Naive thymus-derived CD4-positive, alpha-beta T cell (primary cell): Measurements from ENCODE around the gene SMARCAD1. TPM values are rescaled to one million over a fixed set of nuclear protein-coding genes. Genes with fewer than 3 reads are reported as not detected.

Experiments
- ATAC-seq: fragments of 150-1000 bp; cut with Tn5 transposase; 2 replicates; pipeline ENCODE4 v1.10.0; 2021; ENCODE audit warnings: mild to moderate bottlenecking, moderate library complexity
- CTCF ChIA-PET: fragments of 350-600 bp; sonication (Branson Sonifier 250); formaldehyde crosslinking; loops from one replicate; lab custom pipeline; 2021; ENCODE audit warnings: antibody characterized with exemption; lab: Charles Lee
- POLR2A ChIA-PET: fragments of 350-600 bp; sonication (Branson Sonifier 250); formaldehyde crosslinking; loops from one replicate; lab custom pipeline; 2021; ENCODE audit warnings: antibody characterized with exemption, inconsistent platforms; lab: Charles Lee
- DNase-seq, 9 donors: peaks; one replicate each; pipeline versions ENCODE4 v3.0.0 to v3.0.0-alpha.2; 2020 to 2022; ENCODE audit warnings: mixed read lengths in 1 of 9
- H3K27ac ChIP-seq: one replicate; pipeline ENCODE4 v1.7.0; 2013; ENCODE audit warnings: mild to moderate bottlenecking, low read depth, low read length, moderate library complexity
- H3K27me3 ChIP-seq, 2 donors: one replicate each; pipeline ENCODE4 v1.7.0; 2013; ENCODE audit warnings: low read length in 2 of 2, mild to moderate bottlenecking in 2 of 2, moderate library complexity in 2 of 2; ENCODE audit not compliant: control insufficient read depth in 2 of 2, insufficient read depth in 2 of 2
- H3K36me3 ChIP-seq, 3 experiments: 1 replicate in 2 of 3; 2 replicates in 1 of 3; pipeline ENCODE4 v1.7.0; 2013; ENCODE audit warnings: low read length in 3 of 3, mild to moderate bottlenecking in 3 of 3, moderate library complexity in 1 of 3; ENCODE audit not compliant: insufficient read depth in 3 of 3, control insufficient read depth in 2 of 3
- H3K4me1 ChIP-seq, 2 donors: one replicate each; pipeline ENCODE4 v1.7.0; 2013; ENCODE audit warnings: low read length in 2 of 2, mild to moderate bottlenecking in 2 of 2, moderate library complexity in 1 of 2; ENCODE audit not compliant: control insufficient read depth in 2 of 2, insufficient read depth in 2 of 2
- H3K4me3 ChIP-seq: 2 replicates; pipeline ENCODE4 v1.7.0; 2013; ENCODE audit warnings: mild to moderate bottlenecking, low read length
- H3K9me3 ChIP-seq, 3 experiments: 1 replicate in 2 of 3; 2 replicates in 1 of 3; pipeline ENCODE4 v1.7.0; 2013; ENCODE audit warnings: low read length in 3 of 3; ENCODE audit not compliant: control insufficient read depth in 2 of 3
- H3K27ac Mint-ChIP-seq, 9 donors: one replicate each; pipeline ENCODE4 v1.8.0; 2020 to 2022; ENCODE audit warnings: mixed read lengths in 9 of 9, mild to moderate bottlenecking in 8 of 9, moderate library complexity in 5 of 9, inconsistent platforms in 2 of 9
- H3K27me3 Mint-ChIP-seq, 5 donors: one replicate each; pipeline ENCODE4 v1.8.0; 2021 to 2022; ENCODE audit warnings: mixed read lengths in 5 of 5, mild to moderate bottlenecking in 1 of 5
- H3K36me3 Mint-ChIP-seq, 5 donors: one replicate each; pipeline ENCODE4 v1.8.0; 2020 to 2022; ENCODE audit warnings: mixed read lengths in 5 of 5, mild to moderate bottlenecking in 3 of 5, inconsistent platforms in 1 of 5
- H3K4me1 Mint-ChIP-seq, 7 donors: one replicate each; pipeline ENCODE4 v1.8.0; 2020 to 2022; ENCODE audit warnings: mixed read lengths in 7 of 7, mild to moderate bottlenecking in 3 of 7, inconsistent platforms in 1 of 7
- H3K4me3 Mint-ChIP-seq, 10 donors: one replicate each; pipeline ENCODE4 v1.8.0; 2020 to 2022; ENCODE audit warnings: mild to moderate bottlenecking in 10 of 10, mixed read lengths in 10 of 10, moderate library complexity in 6 of 10, inconsistent platforms in 2 of 10
- H3K9me3 Mint-ChIP-seq, 11 donors: one replicate each; pipeline ENCODE4 v1.8.0; 2020 to 2022; ENCODE audit warnings: mixed read lengths in 11 of 11, mild to moderate bottlenecking in 4 of 11, inconsistent platforms in 1 of 11, moderate library complexity in 1 of 11
- intact Hi-C, 2 donors: fragments of 100-400 bp; cut with micrococcal nuclease; formaldehyde crosslinking; loops; one replicate each; pipeline ENCODE4 v1.15.1; 2023
- polyA plus RNA-seq, 2 donors: library from polyadenylated mRNA; unstranded; fragments of 300-500 nt; fragmentation: Illumina TruSeq; gene quantifications; one replicate each; pipeline ENCODE4 v1.2.3, GENCODE V29; 2021
- total RNA-seq, 6 experiments: library from RNA in 5 of 6; stranded (reverse) in 5 of 6; gene quantifications; 1 replicate in 5 of 6; 2 replicates in 1 of 6; pipeline ENCODE4 v1.2.3 and lab custom pipeline; 2021 to 2026

SMARCAD1 gene
- total and polyA plus RNA-seq, 7 experiments from 2014 or later = 12.6 to 34.2 (median 16.8) TPM

- Histone ChIP-seq H3K4me3 (no peak overlapping the region), H3K27me3 (no peaks in the 10 kb centered on the region), H3K4me1 (no peaks in the 10 kb centered on the region), H3K9me3 (no peaks in the 10 kb centered on the region), H3K27ac (no peak overlapping the region), H3K36me3 (no peaks in the 10 kb centered on the region)
- Mint-ChIP-seq H3K9me3 (peaks cover 0 to 24% (median 4%) of the 10 kb centered on the region in 11 donors), H3K27me3 (peaks cover 10 to 33% (median 15%) of the 10 kb centered on the region in 5 donors), H3K27ac (no peak overlapping the region), H3K4me1 (peaks cover 0 to 15% (median 11%) of the 10 kb centered on the region in 7 donors), H3K4me3 (no peak overlapping the region), H3K36me3 (no peaks in the 10 kb centered on the region)
- intact Hi-C loops = no loop called here
- POLR2A ChIA-PET = no interaction called here
- CTCF ChIA-PET = no interaction called here
- ATAC-seq (no peak), DNase-seq (no peak)
Measured at GRCh38 chr4:94202769-94203168, 4.9 kb upstream of the SMARCAD1 start.

GRCh38 chr4:94208266-94208665, 601 bp downstream of the SMARCAD1 start:
- H3K36me3 Mint-ChIP-seq = peaks cover 9 to 28% (median 24%) of the 10 kb centered on the region in 5 donors
- peaks cover 0 to 8% (median under 1%) of the 10 kb centered on the region in 11 donors for H3K9me3 Mint-ChIP-seq
- DNase-seq = no peak
- H3K4me3 ChIP-seq = peak overlapping the region; percentile 100
- POLR2A ChIA-PET = no interaction called here
- H3K27me3 ChIP-seq = no peaks in the 10 kb centered on the region
- H3K27ac ChIP-seq = peak overlapping the region; percentile 86
- no peaks in the 10 kb centered on the region for H3K9me3 ChIP-seq
- H3K4me3 Mint-ChIP-seq = peak overlapping the region; percentile 91 to 100 (median 98)
- H3K27me3 Mint-ChIP-seq = peaks cover under 1 to 6% (median 4%) of the 10 kb centered on the region in 5 donors
- intact Hi-C loops = no loop called here
- H3K27ac Mint-ChIP-seq = peak overlapping the region; percentile 98 to 100 (median 99)
- no peak for ATAC-seq
- H3K4me1 Mint-ChIP-seq = peaks cover 27 to 59% (median 49%) of the 10 kb centered on the region in 7 donors
- no peaks in the 10 kb centered on the region for H3K36me3 ChIP-seq
- CTCF ChIA-PET = interaction anchor here (0.8 kb wide), 1 partner anchor 91 kb away, joined by 3 read pairs; no protein-coding TSS in a partner anchor
- peaks cover 14 to 17% of the 10 kb centered on the region in 2 donors for H3K4me1 ChIP-seq

GRCh38 chr4:94208918-94209317, 1.3 kb downstream of the SMARCAD1 start:
- intact Hi-C loops = no loop called here
- CTCF ChIA-PET = no interaction called here
- Mint-ChIP-seq H3K27me3 (peaks cover 0 to 2% (median 0%) of the 10 kb centered on the region in 5 donors), H3K9me3 (peaks cover 0 to 5% (median 0%) of the 10 kb centered on the region in 11 donors), H3K36me3 (peaks cover 15 to 35% (median 31%) of the 10 kb centered on the region in 5 donors), H3K4me3 (peak overlapping the region; percentile 91 to 100 (median 98)), H3K27ac (peak overlapping the region; percentile 98 to 100 (median 99)), H3K4me1 (peaks cover 30 to 66% (median 56%) of the 10 kb centered on the region in 7 donors)
- H3K27ac ChIP-seq = peak overlapping the region; percentile 86
- no peaks in the 10 kb centered on the region for H3K27me3 ChIP-seq
- H3K4me1 ChIP-seq = peaks cover 14 to 17% of the 10 kb centered on the region in 2 donors
- POLR2A ChIA-PET = no interaction called here
- DNase-seq (no peak), ATAC-seq (no peak)
- peaks cover 0 to 6% (median 0%) of the 10 kb centered on the region in 3 experiments for H3K36me3 ChIP-seq
- peak overlapping the region; percentile 100 for H3K4me3 ChIP-seq
- H3K9me3 ChIP-seq = no peaks in the 10 kb centered on the region

GRCh38 chr4:94211861-94212260, 4.2 kb downstream of the SMARCAD1 start:
- Mint-ChIP-seq H3K4me1 (peaks cover 42 to 84% (median 73%) of the 10 kb centered on the region in 7 donors), H3K27ac (no peak overlapping the region), H3K36me3 (peaks cover 22 to 62% (median 55%) of the 10 kb centered on the region in 5 donors), H3K27me3 (peaks cover 0 to 2% (median 0%) of the 10 kb centered on the region in 5 donors), H3K4me3 (peak overlapping the region in 1 of 10 donors; percentile 19), H3K9me3 (peaks cover 0 to 5% (median 0%) of the 10 kb centered on the region in 11 donors)
- no peaks in the 10 kb centered on the region for H3K9me3 ChIP-seq
- DNase-seq (no peak), ATAC-seq (no peak)
- no peak overlapping the region for H3K4me3 ChIP-seq
- CTCF ChIA-PET = no interaction called here
- H3K27me3 ChIP-seq = no peaks in the 10 kb centered on the region
- H3K4me1 ChIP-seq = peaks cover 14 to 24% of the 10 kb centered on the region in 2 donors
- POLR2A ChIA-PET = no interaction called here
- intact Hi-C loops = no loop called here
- no peak overlapping the region for H3K27ac ChIP-seq
- peaks cover 0 to 24% (median 0%) of the 10 kb centered on the region in 3 experiments for H3K36me3 ChIP-seq

- no peaks in the 10 kb centered on the region for H3K27me3 ChIP-seq
- no peak overlapping the region for H3K27ac ChIP-seq
- intact Hi-C loops = no loop called here
- H3K4me1 ChIP-seq = peaks cover 0 to 11% of the 10 kb centered on the region in 2 donors
- DNase-seq = no peak
- H3K4me3 Mint-ChIP-seq = no peak overlapping the region
- ChIA-PET POLR2A (no interaction called here), CTCF (no interaction called here)
- no peaks in the 10 kb centered on the region for H3K9me3 ChIP-seq
- H3K36me3 Mint-ChIP-seq = peaks cover 22 to 72% (median 55%) of the 10 kb centered on the region in 5 donors
- H3K27ac Mint-ChIP-seq = peak overlapping the region in 1 of 9 donors; percentile 50
- H3K36me3 ChIP-seq = peaks cover 0 to 28% (median 0%) of the 10 kb centered on the region in 3 experiments
- no peaks in the 10 kb centered on the region for H3K27me3 Mint-ChIP-seq
- peaks cover 32 to 78% (median 63%) of the 10 kb centered on the region in 7 donors for H3K4me1 Mint-ChIP-seq
- H3K9me3 Mint-ChIP-seq = peaks cover 0 to 5% (median 0%) of the 10 kb centered on the region in 11 donors
- H3K4me3 ChIP-seq = no peak overlapping the region
- peak; percentile 37 for ATAC-seq
Measured at GRCh38 chr4:94214703-94215319, 7.1 kb downstream of the SMARCAD1 start.

- peaks cover 0 to 5% (median 0%) of the 10 kb centered on the region in 11 donors for H3K9me3 Mint-ChIP-seq
- H3K4me1 ChIP-seq = peaks cover 0 to 8% of the 10 kb centered on the region in 2 donors
- ChIA-PET POLR2A (no interaction called here), CTCF (no interaction called here)
- H3K27ac Mint-ChIP-seq = no peak overlapping the region
- intact Hi-C loops = no loop called here
- H3K27me3 Mint-ChIP-seq = no peaks in the 10 kb centered on the region
- no peaks in the 10 kb centered on the region for H3K9me3 ChIP-seq
- ATAC-seq = no peak
- no peak for DNase-seq
- H3K36me3 ChIP-seq = peaks cover 0 to 30% (median 0%) of the 10 kb centered on the region in 3 experiments
- H3K4me3 ChIP-seq = no peak overlapping the region
- no peak overlapping the region for H3K4me3 Mint-ChIP-seq
- H3K27ac ChIP-seq = no peak overlapping the region
- no peaks in the 10 kb centered on the region for H3K27me3 ChIP-seq
- H3K36me3 Mint-ChIP-seq = peaks cover 19 to 67% (median 48%) of the 10 kb centered on the region in 5 donors
- peaks cover 26 to 73% (median 51%) of the 10 kb centered on the region in 7 donors for H3K4me1 Mint-ChIP-seq
Measured at GRCh38 chr4:94216394-94216793, 8.7 kb downstream of the SMARCAD1 start.
